T47D (cell line): ENCODE measurements around the gene GTF2H1.
"Not testable (repeated sequence)": the region's sequence is repeated elsewhere in the genome, so short reads cannot be mapped to it uniquely, and the experiment has no call there.

ENCODE experiments used
- DNase-seq, 2 experiments: peaks; one replicate each; pipeline versions ENCODE4 v3.0.0 to v3.0.0-alpha.2; 2011 to 2012; ENCODE audit warnings: low read depth in 1 of 2, low spot score in 1 of 2
- JUND ChIP-seq: IDR thresholded peaks from 2 replicates; pipeline ENCODE4 v1.6.1; 2012; ENCODE audit warnings: low read depth
- in situ Hi-C: cut with HindIII; loops from 2 replicates; pipeline ENCODE4 v1.10.0; 2016; ENCODE audit warnings: low sequenced_read_pairs, low pct_unique_long_range_greater_than_20kb

Gene GTF2H1

GRCh38 chr11:18394275-18394927, 72.0 kb downstream of the GTF2H1 start, which contains the start of gene LDHA:
LDHA (plus strand) TSS chr11:18394563; CDS start chr11:18396843, 2,280 bp downstream.
- TF ChIP-seq JUND = no peak
- DNase-seq = peak; percentile 58 to 95
- in situ Hi-C loops = no loop called here

DNA sequence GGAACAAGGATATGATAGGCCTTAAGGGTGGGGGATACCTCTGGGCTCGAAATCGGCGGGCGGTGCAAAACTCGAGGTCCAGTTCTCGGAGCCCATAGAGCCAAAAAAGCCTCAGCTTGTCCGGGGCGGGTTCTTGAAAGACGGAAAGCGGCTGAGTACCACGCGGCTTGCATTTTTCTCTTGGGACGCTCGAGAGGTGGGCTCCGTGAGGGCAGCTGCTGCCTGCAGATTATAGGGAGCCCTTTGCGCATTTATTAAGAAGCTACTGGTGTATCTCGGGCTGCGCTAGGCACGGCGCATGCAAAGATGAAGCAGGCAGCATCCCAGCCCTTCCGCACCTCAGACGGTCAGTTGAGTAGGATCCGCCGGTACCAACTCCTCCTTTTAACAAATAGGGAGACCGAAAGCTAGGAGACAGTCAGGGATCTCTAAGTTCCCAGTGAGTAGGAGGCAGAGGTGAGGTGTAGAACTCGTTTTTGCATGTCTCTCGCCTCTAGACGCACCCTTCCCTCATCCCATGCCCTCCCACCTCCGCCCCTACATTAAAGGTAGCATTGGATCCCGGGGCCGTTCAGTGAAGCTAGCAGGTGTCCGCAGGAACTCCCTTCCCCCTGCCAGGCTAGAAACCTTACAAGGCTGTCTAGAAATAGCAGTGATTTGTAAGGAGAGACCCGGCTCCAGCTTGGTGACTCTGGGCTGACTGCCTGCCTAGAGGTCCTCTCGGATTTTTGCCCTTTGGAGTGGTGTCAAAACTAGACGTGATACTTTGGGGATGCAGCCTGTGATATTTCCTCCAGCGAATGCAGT, 72.8 kb downstream of the GTF2H1 start:
- no peak for TF ChIP-seq JUND
- DNase-seq = no peak
- in situ Hi-C loops = no loop called here

- peak; percentile 76 to 98 for DNase-seq
- in situ Hi-C loops = no loop called here
- no peak for TF ChIP-seq JUND
Measured at GRCh38 chr11:18395735-18396504, 73.6 kb downstream of the GTF2H1 start.

GRCh38 chr11:18397921-18398320, 75.6 kb downstream of the GTF2H1 start:
- no peak for TF ChIP-seq JUND
- no peak for DNase-seq
- in situ Hi-C loops = no loop called here

GRCh38 chr11:18401077-18401476, 78.7 kb downstream of the GTF2H1 start:
- DNase-seq, in situ Hi-C loops: not testable (repeated sequence)

DNA sequence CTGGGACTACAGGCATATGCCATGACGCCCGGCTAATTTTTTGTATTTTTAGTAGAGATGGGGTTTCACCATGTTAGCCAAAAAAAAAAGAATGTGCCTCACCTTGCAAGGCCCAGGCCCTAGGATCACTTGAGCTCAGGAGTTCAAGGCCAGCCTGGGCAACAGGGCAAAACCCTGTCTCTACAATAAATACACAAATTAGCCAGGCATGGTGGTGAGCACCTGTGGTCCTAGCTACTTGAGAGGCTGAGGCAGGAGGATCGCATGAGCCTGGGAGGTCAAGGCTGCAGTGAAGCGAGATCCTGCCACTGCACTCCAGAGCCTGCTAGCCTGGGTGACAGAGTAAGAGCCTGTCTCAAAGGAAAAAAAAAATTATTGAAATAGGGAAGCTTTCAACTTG, 81.7 kb downstream of the GTF2H1 start:
- TF ChIP-seq JUND = no peak
- DNase-seq = no peak
- in situ Hi-C loops = no loop called here

- in situ Hi-C loops, DNase-seq: not testable (repeated sequence)
Measured at GRCh38 chr11:18407400-18407799, 85.0 kb downstream of the GTF2H1 start.

- in situ Hi-C loops = no loop called here
- no peak for DNase-seq
- TF ChIP-seq JUND = no peak
Measured at GRCh38 chr11:18408558-18409291, 86.4 kb downstream of the GTF2H1 start.

GRCh38 chr11:18416459-18416858, 94.1 kb downstream of the GTF2H1 start:
- no peak for TF ChIP-seq JUND

More at GRCh38 chr11:18416459-18416858, 94.1 kb downstream of the GTF2H1 start:
- no peak for DNase-seq
- in situ Hi-C loops = no loop called here
